Adrenal gland (tissue), 12 donors: Measurements from ENCODE around the gene KIF1A. TPM values are rescaled to one million over a fixed set of nuclear protein-coding genes. Genes with fewer than 3 reads are reported as not detected.

Experiments used
- DNase-seq, 7 donors: peaks; one replicate each; pipeline ENCODE4 v3.0.0-alpha.2; 2019 to 2020
- H3K27ac ChIP-seq, 5 donors: fragments of 200-600 bp; sonication (generic) in 4 of 5; 1 replicate in 3 of 5; 2 replicates in 2 of 5; pipeline versions ENCODE4 v1.5.1 to v1.8.0; 2016 to 2020; ENCODE audit warnings: mild to moderate bottlenecking in 1 of 5
- H3K27me3 ChIP-seq: fragments of 200-600 bp; 2 replicates; pipeline ENCODE4 v1.8.0; 2021
- H3K36me3 ChIP-seq, 2 donors: fragments of 200-600 bp; replicated peaks in 1 of 2; 1 replicate in 1 of 2; 2 replicates in 1 of 2; pipeline versions ENCODE4 v1.5.1 to v1.8.0; 2018 to 2022
- H3K4me1 ChIP-seq, 2 donors: fragments of 200-600 bp; replicated peaks in 1 of 2; 1 replicate in 1 of 2; 2 replicates in 1 of 2; pipeline versions ENCODE4 v1.5.1 to v1.8.0; 2018 to 2021
- H3K4me3 ChIP-seq, 4 donors: fragments of 200-600 bp; sonication (generic) in 3 of 4; one replicate each; pipeline ENCODE4 v1.5.1; 2016 to 2018
- H3K9me3 ChIP-seq, 3 donors: fragments of 200-600 bp; sonication (generic) in 1 of 3; replicated peaks in 1 of 3; 1 replicate in 2 of 3; 2 replicates in 1 of 3; pipeline versions ENCODE4 v1.5.1 to v1.8.0; 2016 to 2021
- POLR2A ChIP-seq, 2 donors: fragments of 450-650 bp; IDR thresholded peaks; one replicate each; pipeline ENCODE4 v1.6.1; 2017; ENCODE audit warnings: antibody characterized with exemption in 2 of 2, mild to moderate bottlenecking in 2 of 2, moderate library complexity in 1 of 2
- WGBS, 4 donors: extraction: QIAGEN DNeasy Blood & Tissue Kit in 2 of 4; methylation state at CpG; one replicate each; pipeline versions ENCODE4 v1.1.5 to v1.1.7; 2013 to 2017; 5-methylcytosine and 5-hydroxymethylcytosine counted together
- intact Hi-C, 2 donors: fragments of 100-400 bp; cut with DNase I; formaldehyde crosslinking; loops; one replicate each; pipeline versions ENCODE4 v1.14.1 to v1.15.0; 2022 to 2023
- polyA plus RNA-seq, 3 donors: library from polyadenylated mRNA; stranded (reverse); fragments of 200-250 nt in 2 of 3; fragments of 350-450 nt in 1 of 3; fragmentation: Illumina TruSeq in 1 of 3; extraction: RNeasy Lipid Tissue Mini Kit (QIAGEN cat#74804) in 1 of 3; gene quantifications; one replicate each; pipeline ENCODE4 v1.2.3, GENCODE V29; 2013 to 2014
- total RNA-seq, 9 donors: library from RNA; depleted of rRNA in 4 of 9; stranded (reverse); fragments of >200 nt in 4 of 9; fragments of 120-200 nt in 1 of 9; fragmentation: NEBNext Ultra II Directional in 1 of 9; extraction: Animal tissue kit (Norgen Biotek cat#: 25700) in 1 of 9; gene quantifications; one replicate each; pipeline versions ENCODE4 v1.1.0 to v1.2.4, GENCODE V29; 2013 to 2023
- TF ChIP-seq, protein P1 (sequence below), 6 experiments: fragments of 450-650 bp in 4 of 6; fragments of 200-600 bp in 2 of 6; sonication (generic) in 1 of 6; IDR thresholded peaks; 1 replicate in 5 of 6; 2 replicates in 1 of 6; pipeline versions ENCODE4 v1.5.1 to v1.8.0; 2016 to 2021; ENCODE audit warnings: antibody characterized with exemption in 6 of 6, mild to moderate bottlenecking in 2 of 6, moderate library complexity in 1 of 6
- donor health status: healthy with polysubstance abuse.
- donor health status: Bipolar disorder and iron deficiency.
- donor health status: DM: yes; HTN: yes; CAD: no.
- donor health status: DM: no; HTN: no; CAD: no.
- donor health status: DM: no; HTN: no; CAD: no.
- donor health status: DM: yes; HTN: yes; CAD: no.

Gene KIF1A
- total and polyA plus RNA-seq, 12 donors: 0.35 to 106 (median 11.5) TPM

DNA sequence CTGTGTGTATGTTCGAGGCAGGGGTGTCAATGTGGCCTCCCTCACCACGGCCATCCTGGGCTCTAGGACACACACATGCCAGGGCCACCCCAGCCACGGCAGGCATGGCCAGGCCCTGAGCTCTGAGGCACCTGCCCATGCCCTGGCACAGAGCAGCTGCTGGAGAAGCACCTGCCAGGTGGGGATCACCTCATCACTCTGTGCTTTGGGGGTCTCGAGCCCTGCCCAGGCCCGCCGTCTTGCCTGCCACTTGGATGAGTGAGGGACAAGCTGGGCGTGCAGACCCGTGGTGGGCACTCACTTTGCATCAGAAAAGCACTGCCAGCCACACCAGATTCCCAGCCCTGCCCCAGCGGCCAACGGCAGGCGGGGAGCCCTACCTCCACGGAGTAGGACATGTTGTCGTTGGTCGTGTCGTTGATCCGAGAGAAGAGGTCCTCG lies 33.1 kb downstream of the KIF1A start:
- no peaks in the 10 kb centered on the region for H3K36me3 ChIP-seq
- no peak overlapping the region for H3K27ac ChIP-seq
- TF ChIP-seq, protein P1, sequence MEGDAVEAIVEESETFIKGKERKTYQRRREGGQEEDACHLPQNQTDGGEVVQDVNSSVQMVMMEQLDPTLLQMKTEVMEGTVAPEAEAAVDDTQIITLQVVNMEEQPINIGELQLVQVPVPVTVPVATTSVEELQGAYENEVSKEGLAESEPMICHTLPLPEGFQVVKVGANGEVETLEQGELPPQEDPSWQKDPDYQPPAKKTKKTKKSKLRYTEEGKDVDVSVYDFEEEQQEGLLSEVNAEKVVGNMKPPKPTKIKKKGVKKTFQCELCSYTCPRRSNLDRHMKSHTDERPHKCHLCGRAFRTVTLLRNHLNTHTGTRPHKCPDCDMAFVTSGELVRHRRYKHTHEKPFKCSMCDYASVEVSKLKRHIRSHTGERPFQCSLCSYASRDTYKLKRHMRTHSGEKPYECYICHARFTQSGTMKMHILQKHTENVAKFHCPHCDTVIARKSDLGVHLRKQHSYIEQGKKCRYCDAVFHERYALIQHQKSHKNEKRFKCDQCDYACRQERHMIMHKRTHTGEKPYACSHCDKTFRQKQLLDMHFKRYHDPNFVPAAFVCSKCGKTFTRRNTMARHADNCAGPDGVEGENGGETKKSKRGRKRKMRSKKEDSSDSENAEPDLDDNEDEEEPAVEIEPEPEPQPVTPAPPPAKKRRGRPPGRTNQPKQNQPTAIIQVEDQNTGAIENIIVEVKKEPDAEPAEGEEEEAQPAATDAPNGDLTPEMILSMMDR (IDR thresholded peaks at IDR 0.05): no peak
- TF ChIP-seq POLR2A (IDR thresholded peaks at IDR 0.05): no peak
- WGBS, 4 donors: 82 to 89% (median 86%) methylated on average over 10 to 17 of the region's 17 CpGs
- no peaks in the 10 kb centered on the region for H3K27me3 ChIP-seq
- no peak overlapping the region for H3K4me3 ChIP-seq
- no peaks in the 10 kb centered on the region for H3K4me1 ChIP-seq
- intact Hi-C loops: no loop called here
- no peak for DNase-seq
- no peaks in the 10 kb centered on the region for H3K9me3 ChIP-seq

DNA sequence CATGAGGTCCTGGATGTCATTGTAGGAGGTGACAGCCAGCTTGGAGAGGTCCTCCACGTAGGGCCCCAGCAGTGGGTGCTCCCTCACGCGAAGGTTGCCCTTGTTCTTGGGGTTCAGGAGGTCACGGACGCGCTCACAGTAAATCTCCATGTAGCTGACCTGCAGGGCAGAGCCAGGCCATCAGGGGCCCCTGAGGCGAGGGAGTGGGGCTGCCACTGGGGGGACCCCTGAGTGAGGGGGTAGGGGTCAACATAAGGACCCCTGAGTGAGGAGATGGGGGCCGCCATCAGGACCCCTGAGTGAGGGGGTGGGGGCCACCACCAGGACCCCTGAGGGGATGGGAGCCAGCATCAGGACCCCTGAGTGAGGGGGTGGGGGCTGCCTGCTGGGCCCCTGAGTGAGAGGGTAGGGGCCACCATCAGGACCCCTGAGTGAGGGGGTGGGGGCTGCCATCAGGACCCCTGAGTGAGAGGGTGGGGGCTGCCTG lies 33.6 kb downstream of the KIF1A start:
- Histone ChIP-seq H3K9me3 (no peaks in the 10 kb centered on the region), H3K27me3 (no peaks in the 10 kb centered on the region), H3K4me1 (no peaks in the 10 kb centered on the region), H3K36me3 (no peaks in the 10 kb centered on the region), H3K27ac (no peak overlapping the region), H3K4me3 (no peak overlapping the region)
- no peak for TF ChIP-seq POLR2A (IDR thresholded peaks at IDR 0.05)
- TF ChIP-seq, protein P1 (IDR thresholded peaks at IDR 0.05): no peak
- DNase-seq: no peak
- intact Hi-C loops: no loop called here
- 43 to 80% (median 58%) methylated on average over 1 to 8 of the region's 8 CpGs for WGBS, 4 donors

DNA sequence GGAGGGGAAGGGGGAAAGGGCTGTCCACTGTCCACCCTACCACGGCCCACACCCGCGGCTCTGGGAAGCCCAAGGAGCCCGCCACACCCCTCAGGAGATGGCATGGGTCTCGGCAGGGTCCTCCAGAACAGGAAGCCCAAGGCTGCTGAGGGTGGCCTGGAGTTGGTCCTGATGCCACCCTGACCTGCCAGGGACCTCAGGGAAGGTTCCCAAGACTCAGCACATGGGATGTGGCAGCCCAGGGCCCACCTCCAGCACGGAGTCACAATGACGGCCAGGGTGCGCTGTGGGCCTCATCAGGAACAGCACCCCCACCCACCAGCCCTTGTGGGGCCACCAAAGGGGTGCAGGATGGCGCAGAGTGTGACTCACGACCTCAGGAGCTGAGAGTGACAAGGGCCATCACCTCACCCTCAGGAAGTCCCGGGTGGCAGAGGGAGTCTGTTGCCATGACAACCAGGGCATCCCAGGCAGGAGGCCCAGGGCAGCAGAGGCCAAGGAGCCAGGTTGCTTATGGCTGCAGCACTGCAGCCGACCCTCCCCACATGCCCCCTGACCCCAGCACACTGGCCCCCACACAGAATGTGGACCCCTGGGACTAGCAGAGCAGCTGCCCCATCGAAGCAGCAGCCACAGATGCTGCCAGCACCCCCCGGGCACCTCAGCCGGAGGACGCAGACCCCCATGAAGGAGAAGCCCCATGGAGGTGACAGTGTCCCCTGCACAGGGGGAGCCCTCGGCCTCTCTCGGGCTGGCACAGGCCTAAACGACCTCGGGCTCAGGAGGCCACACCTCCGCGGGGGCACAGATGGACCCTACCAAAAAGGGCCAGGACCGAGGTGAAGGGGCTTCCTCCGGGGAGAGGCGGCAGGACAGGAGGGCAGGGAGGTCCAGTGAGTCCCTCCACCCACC lies 34.3 kb downstream of the KIF1A start:
- no peaks in the 10 kb centered on the region for H3K36me3 ChIP-seq
- H3K27ac ChIP-seq: no peak overlapping the region
- no peaks in the 10 kb centered on the region for H3K27me3 ChIP-seq
- H3K4me3 ChIP-seq: no peak overlapping the region
- no peak for TF ChIP-seq POLR2A (IDR thresholded peaks at IDR 0.05)
- TF ChIP-seq, protein P1 (IDR thresholded peaks at IDR 0.05): no peak
- WGBS, 4 donors: 40 to 77% (median 74%) methylated on average over 1 to 25 of the region's 25 CpGs
- intact Hi-C loops: no loop called here
- H3K9me3 ChIP-seq: no peaks in the 10 kb centered on the region
- H3K4me1 ChIP-seq: no peaks in the 10 kb centered on the region
- no peak for DNase-seq

DNA sequence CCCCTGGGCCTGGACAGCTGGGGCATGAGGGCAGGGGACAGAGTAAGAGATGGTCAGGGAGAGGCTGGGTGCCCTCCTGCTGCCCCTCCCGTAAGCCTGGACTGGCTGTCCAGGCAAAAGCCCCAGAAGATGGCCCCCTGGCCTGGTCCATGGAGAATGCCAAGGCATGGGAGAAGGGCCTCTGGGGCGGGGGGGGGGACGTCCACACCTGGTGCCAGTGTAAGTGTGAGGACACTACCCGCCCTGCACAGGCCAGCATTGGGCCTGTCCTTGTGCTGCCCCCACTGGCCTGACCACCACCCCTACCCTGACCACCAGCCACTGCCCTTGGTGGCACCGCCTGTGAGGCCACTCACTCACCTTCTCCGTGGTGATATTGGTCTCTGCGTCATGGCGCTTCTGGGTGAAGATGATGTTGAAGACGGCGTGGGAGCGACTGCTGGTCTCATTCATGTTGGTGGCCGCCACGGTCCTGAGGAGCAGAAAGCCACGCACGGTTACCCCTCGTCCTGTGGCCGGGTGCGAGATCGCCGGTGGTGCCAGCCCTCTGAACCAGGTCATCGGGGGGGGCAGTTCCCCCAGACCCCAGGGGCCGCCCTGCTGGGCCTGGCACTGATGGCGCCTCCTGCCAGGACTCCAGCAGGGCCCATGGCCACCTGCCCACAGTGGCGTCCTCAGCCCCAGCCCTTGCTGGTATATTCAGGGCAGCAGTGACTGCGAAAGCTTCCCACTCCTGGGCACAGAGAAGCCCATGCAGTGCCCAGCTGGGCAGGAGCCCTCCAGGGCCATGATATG lies 35.2 kb downstream of the KIF1A start:
- WGBS, 4 donors: 86 to 92% (median 89%) methylated on average over 12 to 25 of the region's 25 CpGs
- TF ChIP-seq, protein P1 (IDR thresholded peaks at IDR 0.05): no peak
- TF ChIP-seq POLR2A (IDR thresholded peaks at IDR 0.05): no peak
- intact Hi-C loops: no loop called here
- Histone ChIP-seq H3K9me3 (no peaks in the 10 kb centered on the region), H3K27ac (no peak overlapping the region), H3K4me3 (no peak overlapping the region), H3K27me3 (no peaks in the 10 kb centered on the region), H3K4me1 (no peaks in the 10 kb centered on the region), H3K36me3 (no peaks in the 10 kb centered on the region)
- DNase-seq: no peak
